Esophagus squamous epithelium (tissue), 4 donors: ENCODE data around the gene TMEM120B.
A peak's percentile ranks its signal among the peaks of the same experiment; 100 is the strongest.

Experiments
- POLR2A ChIP-seq, 4 donors: fragments of 450-650 bp; IDR thresholded peaks; one replicate each; pipeline ENCODE4 v1.6.1; 2017; ENCODE audit warnings: antibody characterized with exemption in 4 of 4, mild to moderate bottlenecking in 4 of 4, moderate library complexity in 3 of 4
- TF ChIP-seq, protein P1 (sequence below), 6 experiments: fragments of 450-650 bp in 4 of 6; fragments of 200-600 bp in 2 of 6; sonication (generic) in 2 of 6; IDR thresholded peaks; one replicate each; pipeline ENCODE4 v1.5.1; 2016 to 2019; ENCODE audit warnings: antibody characterized with exemption in 6 of 6, mild to moderate bottlenecking in 4 of 6, moderate library complexity in 4 of 6

DNA sequence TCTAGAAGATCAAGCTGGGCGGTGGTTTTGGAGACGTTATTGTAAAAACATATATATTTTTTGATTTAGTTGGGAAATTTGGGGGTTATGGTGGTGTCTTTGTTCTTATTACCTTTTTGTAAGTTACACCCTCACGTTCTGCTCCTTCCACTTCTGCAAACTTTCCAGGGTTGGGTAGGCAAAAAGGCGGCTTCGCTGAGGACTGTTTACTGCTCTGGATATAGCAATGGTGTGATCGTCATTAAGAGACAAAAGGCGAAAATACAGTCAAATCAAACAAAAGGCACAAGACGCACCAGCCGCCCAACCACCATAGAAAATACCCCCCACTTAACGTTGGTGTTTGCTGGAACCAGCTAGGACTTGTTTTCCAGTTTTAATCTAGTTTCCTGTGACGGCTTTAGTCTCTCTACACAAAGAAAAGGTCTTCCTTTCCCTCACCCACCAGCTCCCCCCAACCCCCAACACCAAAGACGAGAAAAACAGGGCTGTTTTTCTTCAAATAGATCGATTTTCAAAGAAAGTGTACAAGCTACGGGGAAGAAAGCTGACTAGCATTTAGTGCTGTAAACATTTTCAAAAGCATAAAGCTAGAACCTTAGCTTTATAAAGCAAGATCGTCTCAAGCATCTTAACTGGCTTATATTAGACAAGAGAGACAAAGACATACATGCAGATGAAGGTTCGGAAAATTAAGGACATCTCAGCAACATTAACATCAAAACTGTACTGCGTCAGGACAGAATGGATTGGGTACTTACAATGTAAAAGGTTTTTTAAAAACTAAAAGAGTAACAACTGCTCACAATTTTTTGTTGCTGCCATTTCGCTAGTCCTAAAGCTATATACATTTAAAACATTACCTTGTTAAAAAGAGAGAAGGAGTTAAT, 89.3 kb downstream of the TMEM120B start:
- TF ChIP-seq, protein P1, sequence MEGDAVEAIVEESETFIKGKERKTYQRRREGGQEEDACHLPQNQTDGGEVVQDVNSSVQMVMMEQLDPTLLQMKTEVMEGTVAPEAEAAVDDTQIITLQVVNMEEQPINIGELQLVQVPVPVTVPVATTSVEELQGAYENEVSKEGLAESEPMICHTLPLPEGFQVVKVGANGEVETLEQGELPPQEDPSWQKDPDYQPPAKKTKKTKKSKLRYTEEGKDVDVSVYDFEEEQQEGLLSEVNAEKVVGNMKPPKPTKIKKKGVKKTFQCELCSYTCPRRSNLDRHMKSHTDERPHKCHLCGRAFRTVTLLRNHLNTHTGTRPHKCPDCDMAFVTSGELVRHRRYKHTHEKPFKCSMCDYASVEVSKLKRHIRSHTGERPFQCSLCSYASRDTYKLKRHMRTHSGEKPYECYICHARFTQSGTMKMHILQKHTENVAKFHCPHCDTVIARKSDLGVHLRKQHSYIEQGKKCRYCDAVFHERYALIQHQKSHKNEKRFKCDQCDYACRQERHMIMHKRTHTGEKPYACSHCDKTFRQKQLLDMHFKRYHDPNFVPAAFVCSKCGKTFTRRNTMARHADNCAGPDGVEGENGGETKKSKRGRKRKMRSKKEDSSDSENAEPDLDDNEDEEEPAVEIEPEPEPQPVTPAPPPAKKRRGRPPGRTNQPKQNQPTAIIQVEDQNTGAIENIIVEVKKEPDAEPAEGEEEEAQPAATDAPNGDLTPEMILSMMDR (IDR thresholded peaks at IDR 0.05), result no peak
- peak in 1 of 4 donors; percentile 43 for TF ChIP-seq POLR2A (IDR thresholded peaks at IDR 0.05)
